ENCODE measurements around the gene DPF1. TPM values are rescaled to one million over a fixed set of nuclear protein-coding genes. Genes with fewer than 3 reads are reported as not detected.
"Not testable (repeated sequence)": the region's sequence is repeated elsewhere in the genome, so short reads cannot be mapped to it uniquely, and the experiment has no call there.

Gene DPF1
- total RNA-seq, 5 donors from 2014 or later (not counting 1 experiment from before 2014, with no cell fraction given): not detected

GRCh38 chr19:38224863-38225218 is 819 bp upstream of the DPF1 start:
- peaks cover 18 to 90% of the 10 kb centered on the region in 2 experiments for H3K27me3 ChIP-seq (replicated peaks in 1 of 2; ENCODE audit: control insufficient read depth in 2 of 2, extremely low read depth in 1 of 2, insufficient read depth in 2 of 2, low read length in 1 of 2)
- H3K4me1 ChIP-seq (ENCODE audit: control insufficient read depth in 1 of 2, extremely low read depth in 1 of 2, insufficient read depth in 2 of 2, low read length in 2 of 2): peaks cover 8 to 34% of the 10 kb centered on the region in 2 experiments
- ATAC-seq (replicated peaks in 1 of 4); H3K36me3 ChIP-seq (ENCODE audit: control insufficient read depth in 2 of 2, extremely low read depth in 1 of 2, insufficient read depth in 1 of 2, low read length in 1 of 2); H3K27ac Mint-ChIP-seq; DNase-seq; H3K27ac ChIP-seq (ENCODE audit: low read length); H3K4me3 ChIP-seq (ENCODE audit: control insufficient read depth in 1 of 2, extremely low read depth in 1 of 2, low read length in 1 of 2); H3K9me3 ChIP-seq; H3K9me3 Mint-ChIP-seq; H3K36me3 Mint-ChIP-seq; POLR2A ChIA-PET: not testable (repeated sequence)
- WGBS (ENCODE audit: insufficient coverage): no CpG with 5 or more reads among the region's 6 CpGs
- peaks cover 51 to 71% of the 10 kb centered on the region in 2 donors for H3K27me3 Mint-ChIP-seq
- H3K4me1 Mint-ChIP-seq: peaks cover 27 to 35% (median 32%) of the 10 kb centered on the region in 3 donors
- H3K4me3 Mint-ChIP-seq: peak overlapping the region in 2 of 3 donors; percentile 43 to 80
- CTCF ChIA-PET: interaction anchor here (0.6 to 1.2 kb wide), 3 partner anchors 178 to 1834 kb away, joined by 3 to 4 read pairs (median 3); no protein-coding TSS in a partner anchor

GRCh38 chr19:38223617-38224013 is 407 bp downstream of the DPF1 start:
- peaks cover 53 to 77% of the 10 kb centered on the region in 2 donors for H3K27me3 Mint-ChIP-seq
- H3K27ac Mint-ChIP-seq: no peak overlapping the region
- peak overlapping the region in 1 of 2 donors; percentile 32 for H3K4me3 ChIP-seq (ENCODE audit: control insufficient read depth in 1 of 2, extremely low read depth in 1 of 2, low read length in 1 of 2)
- 5% methylated on average over 11 of the region's 13 CpGs for WGBS (ENCODE audit: insufficient coverage)
- H3K9me3 Mint-ChIP-seq: no peaks in the 10 kb centered on the region
- peaks cover 24 to 35% (median 27%) of the 10 kb centered on the region in 3 donors for H3K4me1 Mint-ChIP-seq
- H3K27me3 ChIP-seq (replicated peaks in 1 of 2; ENCODE audit: control insufficient read depth in 2 of 2, extremely low read depth in 1 of 2, insufficient read depth in 2 of 2, low read length in 1 of 2): peaks cover 17 to 92% of the 10 kb centered on the region in 2 experiments
- peaks cover 2 to 24% of the 10 kb centered on the region in 2 experiments for H3K4me1 ChIP-seq (ENCODE audit: control insufficient read depth in 1 of 2, extremely low read depth in 1 of 2, insufficient read depth in 2 of 2, low read length in 2 of 2)
- no peak for DNase-seq
- ChIA-PET CTCF (no interaction called here), POLR2A (no interaction called here)
- H3K27ac ChIP-seq (ENCODE audit: low read length): no peak overlapping the region
- ATAC-seq (replicated peaks in 1 of 4): no peak
- H3K9me3 ChIP-seq: no peaks in the 10 kb centered on the region
- no peaks in the 10 kb centered on the region for H3K36me3 Mint-ChIP-seq
- H3K4me3 Mint-ChIP-seq: peak overlapping the region; percentile 31 to 52 (median 43)
- no peaks in the 10 kb centered on the region for H3K36me3 ChIP-seq (ENCODE audit: control insufficient read depth in 2 of 2, extremely low read depth in 1 of 2, insufficient read depth in 1 of 2, low read length in 1 of 2)

GRCh38 chr19:38223119-38223523 is 901 bp downstream of the DPF1 start:
- Histone ChIP-seq H3K4me1 (ENCODE audit: control insufficient read depth in 1 of 2, extremely low read depth in 1 of 2, insufficient read depth in 2 of 2, low read length in 2 of 2) (peaks cover 2 to 20% of the 10 kb centered on the region in 2 experiments), H3K36me3 (ENCODE audit: control insufficient read depth in 2 of 2, extremely low read depth in 1 of 2, insufficient read depth in 1 of 2, low read length in 1 of 2) (no peaks in the 10 kb centered on the region), H3K27ac (ENCODE audit: low read length) (no peak overlapping the region), H3K9me3 (no peaks in the 10 kb centered on the region), H3K4me3 (ENCODE audit: control insufficient read depth in 1 of 2, extremely low read depth in 1 of 2, low read length in 1 of 2) (no peak overlapping the region), H3K27me3 (replicated peaks in 1 of 2; ENCODE audit: control insufficient read depth in 2 of 2, extremely low read depth in 1 of 2, insufficient read depth in 2 of 2, low read length in 1 of 2) (peaks cover 17 to 94% of the 10 kb centered on the region in 2 experiments)
- Mint-ChIP-seq H3K4me3 (peak overlapping the region; percentile 31 to 52 (median 43)), H3K9me3 (no peaks in the 10 kb centered on the region), H3K36me3 (no peaks in the 10 kb centered on the region), H3K27ac (no peak overlapping the region), H3K4me1 (peaks cover 24 to 35% (median 26%) of the 10 kb centered on the region in 3 donors), H3K27me3 (peaks cover 58 to 82% of the 10 kb centered on the region in 2 donors)
- CTCF ChIA-PET: no interaction called here
- ATAC-seq (replicated peaks in 1 of 4): no peak
- no peak for DNase-seq
- 84% methylated on average over 3 of the region's 3 CpGs for WGBS (ENCODE audit: insufficient coverage)
- POLR2A ChIA-PET: no interaction called here

GRCh38 chr19:38221919-38222830 is 1.8 kb downstream of the DPF1 start:
- H3K27ac Mint-ChIP-seq: no peak overlapping the region
- ChIA-PET POLR2A (no interaction called here), CTCF (interaction anchor here in 1 of 2 donors (0.6 kb wide), 1 partner anchor 13 kb away, joined by 5 read pairs; no protein-coding TSS in a partner anchor)
- Histone ChIP-seq H3K27me3 (replicated peaks in 1 of 2; ENCODE audit: control insufficient read depth in 2 of 2, extremely low read depth in 1 of 2, insufficient read depth in 2 of 2, low read length in 1 of 2) (peaks cover 17 to 92% of the 10 kb centered on the region in 2 experiments), H3K36me3 (ENCODE audit: control insufficient read depth in 2 of 2, extremely low read depth in 1 of 2, insufficient read depth in 1 of 2, low read length in 1 of 2) (no peaks in the 10 kb centered on the region), H3K4me3 (ENCODE audit: control insufficient read depth in 1 of 2, extremely low read depth in 1 of 2, low read length in 1 of 2) (no peak overlapping the region), H3K9me3 (no peaks in the 10 kb centered on the region), H3K27ac (ENCODE audit: low read length) (no peak overlapping the region), H3K4me1 (ENCODE audit: control insufficient read depth in 1 of 2, extremely low read depth in 1 of 2, insufficient read depth in 2 of 2, low read length in 2 of 2) (peaks cover 2 to 15% of the 10 kb centered on the region in 2 experiments)
- H3K27me3 Mint-ChIP-seq: peaks cover 50 to 76% of the 10 kb centered on the region in 2 donors
- H3K4me3 Mint-ChIP-seq: no peak overlapping the region
- peaks cover 18 to 28% (median 18%) of the 10 kb centered on the region in 3 donors for H3K4me1 Mint-ChIP-seq
- DNase-seq: no peak
- no peaks in the 10 kb centered on the region for H3K9me3 Mint-ChIP-seq
- 47% methylated on average over 34 of the region's 64 CpGs for WGBS (ENCODE audit: insufficient coverage)
- ATAC-seq (replicated peaks in 1 of 4): no peak
- no peaks in the 10 kb centered on the region for H3K36me3 Mint-ChIP-seq

- peaks cover 43 to 74% of the 10 kb centered on the region in 2 donors for H3K27me3 Mint-ChIP-seq
Observed at GRCh38 chr19:38221421-38221820, 2.6 kb downstream of the DPF1 start.

GRCh38 chr19:38219221-38219620 is 4.8 kb downstream of the DPF1 start:
- no peak for ATAC-seq (replicated peaks in 1 of 4)
- POLR2A ChIA-PET: no interaction called here
- peaks cover 42 to 67% of the 10 kb centered on the region in 2 donors for H3K27me3 Mint-ChIP-seq
- Histone ChIP-seq H3K36me3 (ENCODE audit: control insufficient read depth in 2 of 2, extremely low read depth in 1 of 2, insufficient read depth in 1 of 2, low read length in 1 of 2) (no peaks in the 10 kb centered on the region), H3K27ac (ENCODE audit: low read length) (no peak overlapping the region), H3K4me1 (ENCODE audit: control insufficient read depth in 1 of 2, extremely low read depth in 1 of 2, insufficient read depth in 2 of 2, low read length in 2 of 2) (peaks cover 2 to 11% of the 10 kb centered on the region in 2 experiments), H3K4me3 (ENCODE audit: control insufficient read depth in 1 of 2, extremely low read depth in 1 of 2, low read length in 1 of 2) (no peak overlapping the region), H3K27me3 (replicated peaks in 1 of 2; ENCODE audit: control insufficient read depth in 2 of 2, extremely low read depth in 1 of 2, insufficient read depth in 2 of 2, low read length in 1 of 2) (peaks cover 11 to 91% of the 10 kb centered on the region in 2 experiments), H3K9me3 (no peaks in the 10 kb centered on the region)
- no peaks in the 10 kb centered on the region for H3K9me3 Mint-ChIP-seq
- no peaks in the 10 kb centered on the region for H3K36me3 Mint-ChIP-seq
- H3K4me1 Mint-ChIP-seq: peaks cover 15 to 17% (median 15%) of the 10 kb centered on the region in 3 donors
- no peak overlapping the region for H3K4me3 Mint-ChIP-seq
- 83% methylated on average over 9 of the region's 10 CpGs for WGBS (ENCODE audit: insufficient coverage)
- no peak overlapping the region for H3K27ac Mint-ChIP-seq
- CTCF ChIA-PET: no interaction called here
- DNase-seq: no peak

More at GRCh38 chr19:38221421-38221820, 2.6 kb downstream of the DPF1 start:
- Histone ChIP-seq H3K4me1 (ENCODE audit: control insufficient read depth in 1 of 2, extremely low read depth in 1 of 2, insufficient read depth in 2 of 2, low read length in 2 of 2) (peaks cover 2 to 12% of the 10 kb centered on the region in 2 experiments), H3K4me3 (ENCODE audit: control insufficient read depth in 1 of 2, extremely low read depth in 1 of 2, low read length in 1 of 2) (no peak overlapping the region), H3K36me3 (ENCODE audit: control insufficient read depth in 2 of 2, extremely low read depth in 1 of 2, insufficient read depth in 1 of 2, low read length in 1 of 2) (no peaks in the 10 kb centered on the region), H3K9me3 (no peaks in the 10 kb centered on the region), H3K27me3 (replicated peaks in 1 of 2; ENCODE audit: control insufficient read depth in 2 of 2, extremely low read depth in 1 of 2, insufficient read depth in 2 of 2, low read length in 1 of 2) (peaks cover 14 to 92% of the 10 kb centered on the region in 2 experiments), H3K27ac (ENCODE audit: low read length) (no peak overlapping the region)
- ATAC-seq (replicated peaks in 1 of 4) (no peak), DNase-seq (no peak)
- no peak overlapping the region for H3K27ac Mint-ChIP-seq
- ChIA-PET CTCF (interaction anchor here in 1 of 2 donors (0.6 kb wide), 1 partner anchor 13 kb away, joined by 5 read pairs; no protein-coding TSS in a partner anchor), POLR2A (no interaction called here)
- WGBS (ENCODE audit: insufficient coverage): 100% methylated on average over 4 of the region's 6 CpGs
- no peak overlapping the region for H3K4me3 Mint-ChIP-seq
- H3K4me1 Mint-ChIP-seq: peaks cover 15 to 20% (median 15%) of the 10 kb centered on the region in 3 donors
- H3K36me3 Mint-ChIP-seq: no peaks in the 10 kb centered on the region
- no peaks in the 10 kb centered on the region for H3K9me3 Mint-ChIP-seq

Data from T-cell (primary cell).